ENCODE data around the gene TSC2.

GRCh38 chr16:2122429-2122828, 74.6 kb downstream of the TSC2 start:
- TF ChIP-seq CTCF (conservative IDR thresholded peaks at IDR 0.05; ENCODE audit: low read length) (no peak), EZH2phosphoT487 (IDR thresholded peaks at IDR 0.05; ENCODE audit: borderline replicate concordance, low read depth, low read length) (no peak)
